ENCODE measurements around the gene KRTAP1-1.
"Not testable (repeated sequence)": the region's sequence is repeated elsewhere in the genome, so short reads cannot be mapped to it uniquely, and the experiment has no call there.

KRTAP1-1 gene

DNA sequence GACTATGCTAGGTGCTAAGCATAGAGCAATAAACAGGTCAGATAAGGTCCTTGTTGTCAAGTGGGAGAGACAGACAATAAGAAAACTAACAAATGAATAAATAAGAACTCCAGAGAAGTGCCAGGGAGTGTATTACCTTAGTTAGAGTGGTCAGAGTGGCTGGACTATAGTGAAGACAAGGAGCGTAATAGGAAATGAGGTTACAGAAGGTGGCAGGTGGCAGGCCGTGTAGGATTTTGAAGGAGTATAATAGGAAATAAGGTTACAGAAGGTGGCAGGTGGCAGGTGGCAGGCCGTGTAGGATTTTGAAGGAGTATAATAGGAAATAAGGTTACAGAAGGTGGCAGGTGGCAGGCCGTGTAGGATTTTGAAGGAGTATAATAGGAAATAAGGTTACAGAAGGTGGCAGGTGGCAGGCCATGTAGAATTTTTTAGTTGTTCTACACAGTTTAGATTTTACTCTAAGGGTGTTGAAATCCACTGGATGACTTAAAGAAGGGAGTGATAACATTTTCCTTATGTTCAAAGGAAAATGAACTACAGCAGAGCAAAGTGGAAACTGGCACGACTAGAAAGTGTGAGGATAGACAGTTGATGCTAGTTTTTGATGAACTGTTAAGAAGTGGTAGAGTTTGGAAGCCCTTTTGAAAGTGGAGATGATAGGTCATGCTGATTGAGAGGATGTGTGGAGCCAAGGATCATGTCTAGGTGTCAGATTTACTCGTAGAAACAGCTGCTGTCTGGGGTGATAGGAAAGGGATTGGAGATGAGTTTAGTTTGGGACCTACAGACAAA is 28.7 kb downstream of the KRTAP1-1 start:
- DNase-seq (ENCODE audit: low read depth in 2 of 2) = no peak

DNA sequence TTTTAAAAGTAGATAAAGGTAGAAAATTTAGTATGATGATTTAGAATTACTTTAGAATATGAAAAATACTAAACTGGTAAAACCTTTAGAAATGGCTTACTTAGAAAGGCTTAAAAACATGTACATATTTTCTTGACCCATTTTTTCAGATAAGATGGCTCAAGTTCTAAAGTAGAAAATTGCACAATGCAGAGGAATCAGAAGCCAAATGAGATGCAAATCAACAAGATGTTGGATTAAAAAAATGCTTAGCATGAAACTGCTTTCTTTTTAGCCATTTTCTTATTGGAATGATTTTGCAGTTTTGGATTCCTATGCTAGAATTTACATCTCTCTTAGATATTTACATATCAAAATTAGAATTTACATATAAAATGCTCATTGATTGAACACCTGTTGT is 30.8 kb downstream of the KRTAP1-1 start:
- DNase-seq (ENCODE audit: low read depth in 2 of 2) = no peak

DNA sequence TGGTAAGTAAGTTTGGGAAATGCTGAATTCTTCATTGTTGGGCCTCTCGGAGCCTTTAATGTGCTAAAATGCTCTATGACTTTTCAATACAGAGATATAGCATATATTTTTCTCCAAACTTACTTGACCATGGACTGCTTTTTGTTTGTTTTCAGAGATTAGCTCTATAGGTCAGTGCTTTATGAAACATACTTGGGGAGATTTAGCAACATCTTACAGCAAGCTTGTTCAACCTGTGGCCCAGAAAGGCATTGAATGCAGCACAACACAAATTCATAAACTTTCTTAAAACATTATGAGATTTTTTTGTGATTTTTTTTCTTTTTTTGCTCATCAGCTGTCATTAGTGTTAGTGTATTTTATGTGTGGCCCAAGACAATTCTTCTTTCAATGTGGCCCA is 31.3 kb downstream of the KRTAP1-1 start:
- DNase-seq (ENCODE audit: low read depth in 2 of 2) = no peak

DNA sequence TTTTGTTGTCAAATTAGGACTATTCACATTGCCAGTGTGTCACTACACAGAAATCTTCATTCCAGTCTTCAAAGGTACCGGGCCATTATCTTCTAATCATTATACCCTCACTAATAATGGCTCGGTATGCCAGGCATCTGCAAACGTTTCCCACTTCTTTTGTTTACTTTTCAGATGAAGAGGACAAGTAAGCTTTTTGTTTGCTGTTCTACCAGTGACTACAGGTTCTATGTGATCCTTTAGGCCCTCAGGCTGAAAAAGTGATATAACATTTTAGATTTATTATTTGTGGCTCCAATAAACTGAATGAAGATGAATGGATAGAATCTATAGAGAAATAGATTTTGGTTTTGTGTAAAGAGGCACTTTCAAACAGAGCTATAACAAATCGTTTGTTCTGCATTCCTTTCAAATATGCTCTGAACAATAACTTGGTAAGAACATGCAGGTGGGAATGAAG is 31.9 kb downstream of the KRTAP1-1 start:
- no peak for DNase-seq (ENCODE audit: low read depth in 2 of 2)

DNA sequence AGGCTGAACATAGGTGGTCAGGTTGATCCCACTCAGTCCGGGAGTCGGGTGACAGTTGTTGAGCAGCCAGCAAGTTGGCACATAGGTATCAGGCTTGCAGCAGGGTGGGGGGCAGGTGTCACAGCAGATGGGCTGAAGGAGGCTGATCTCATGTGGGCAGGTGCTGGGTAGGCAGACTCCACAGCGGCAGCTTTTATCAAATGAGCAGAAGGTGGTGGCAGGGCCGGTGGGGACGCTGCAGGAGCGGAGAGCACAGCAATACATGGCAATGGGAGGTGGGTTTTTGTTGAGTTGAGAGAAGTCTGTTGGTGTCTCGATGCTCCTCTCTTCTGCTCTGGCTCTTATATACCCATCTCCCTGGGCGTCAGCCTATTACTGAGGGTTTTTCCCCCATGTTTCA is 32.4 kb downstream of the KRTAP1-1 start, which contains the start of gene KRTAP3-1:
Gene KRTAP3-1, minus strand, starts transcription at position 318 of the 400 bp plus-strand sequence. Its CDS starts 54 bp downstream, at position 264.
- no peak for DNase-seq (ENCODE audit: low read depth in 2 of 2)

DNA sequence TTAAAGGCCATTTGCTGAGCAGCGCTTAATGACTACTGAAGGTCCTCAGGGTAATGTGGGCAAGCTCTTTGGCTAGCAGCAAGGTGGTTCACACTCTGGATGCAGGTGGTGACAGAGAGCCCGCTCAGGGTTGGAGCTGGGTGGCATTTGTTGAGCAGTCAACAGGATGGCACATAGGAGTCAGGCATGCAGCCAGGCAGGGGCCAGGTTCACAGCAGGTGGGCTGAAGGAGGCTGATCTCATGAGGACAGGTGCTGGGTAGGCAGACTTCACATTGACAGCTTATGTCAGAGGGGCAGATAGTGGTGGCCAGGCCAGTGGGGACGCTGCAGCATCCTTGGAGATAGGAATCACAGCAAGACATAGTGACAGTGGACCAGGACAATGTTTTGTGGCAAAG is 36.9 kb downstream of the KRTAP1-1 start:
- DNase-seq (ENCODE audit: low read depth in 2 of 2) = no peak

DNA sequence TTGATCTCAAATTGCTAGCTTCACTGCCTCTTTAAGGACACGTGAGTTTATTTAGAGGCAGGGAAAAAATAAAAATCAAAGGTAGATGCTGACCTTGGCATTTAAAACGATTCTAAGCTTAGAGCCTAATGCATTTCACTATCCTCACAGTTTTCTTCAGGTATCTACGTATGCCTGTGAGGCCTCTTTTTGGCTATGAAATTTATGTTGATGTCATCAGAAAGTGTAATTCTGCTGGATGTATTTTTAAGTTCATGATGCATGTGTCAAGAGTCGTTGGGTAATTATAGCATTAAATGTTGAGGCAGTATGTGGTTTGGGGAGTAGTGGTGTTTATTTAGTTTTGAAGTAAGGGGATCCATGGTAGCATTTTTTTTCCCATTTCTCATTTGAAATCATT is 37.3 kb downstream of the KRTAP1-1 start:
- DNase-seq (ENCODE audit: low read depth in 2 of 2) = no peak

DNA sequence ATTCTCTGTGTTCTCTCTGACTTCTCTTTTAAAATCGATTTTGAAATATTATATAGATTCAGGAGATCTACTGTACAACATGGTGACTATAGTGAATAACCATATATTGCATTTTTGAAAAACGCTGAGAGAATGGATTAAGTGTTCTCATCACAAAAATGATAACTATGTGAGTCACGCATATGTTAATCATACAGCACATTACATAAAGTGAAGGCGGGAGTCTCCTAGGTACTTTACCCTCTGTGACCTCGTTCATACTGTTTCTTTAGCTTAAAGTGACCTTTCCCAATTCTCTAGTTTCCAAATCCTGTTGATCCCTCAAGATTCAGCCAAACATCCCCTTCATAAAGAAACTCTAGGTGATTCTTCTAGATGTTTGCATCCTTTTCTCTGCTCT is 38.4 kb downstream of the KRTAP1-1 start:
- DNase-seq (ENCODE audit: low read depth in 2 of 2) = no peak

DNA sequence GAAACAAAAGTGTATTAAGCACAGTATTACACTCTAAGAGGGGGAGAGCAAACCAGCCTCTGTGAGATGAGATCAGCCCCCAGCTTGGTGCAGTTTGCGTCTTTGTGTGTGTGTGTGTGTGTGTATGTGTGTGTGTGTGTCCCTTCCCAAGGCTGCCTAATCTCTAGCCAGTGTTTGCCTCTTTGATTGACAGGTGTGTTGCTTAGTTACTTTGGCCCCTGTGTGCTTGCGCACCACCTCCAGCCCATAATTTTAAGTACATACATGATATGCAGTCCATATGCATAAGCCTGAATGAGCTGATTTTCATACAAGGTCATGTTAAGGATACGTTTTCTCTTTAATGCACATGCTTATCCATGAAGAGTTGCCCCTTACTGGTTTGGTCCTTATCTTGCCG is 39.5 kb downstream of the KRTAP1-1 start:
- no peak for DNase-seq (ENCODE audit: low read depth in 2 of 2)

DNA sequence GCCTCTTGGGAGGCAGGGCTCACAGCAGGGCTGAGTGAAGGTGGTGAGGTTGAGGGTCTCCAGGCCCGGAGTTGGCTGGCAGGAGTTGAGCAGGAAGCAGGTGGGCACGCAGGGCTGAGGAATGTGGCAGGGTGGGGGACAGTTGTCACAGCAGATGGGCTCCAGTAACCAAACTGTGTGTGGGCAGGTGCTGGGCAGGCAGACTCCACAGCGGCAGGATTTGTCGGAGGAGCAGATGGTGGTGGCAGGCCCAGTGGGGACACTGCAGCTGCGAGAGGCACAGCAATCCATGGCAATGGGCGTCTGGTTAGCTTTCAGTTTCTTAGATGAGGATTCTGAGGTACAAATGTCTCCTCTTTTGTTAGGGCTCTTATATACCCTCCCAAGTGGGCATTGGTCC is 41.7 kb downstream of the KRTAP1-1 start, which contains the start of gene KRTAP3-2:
Gene KRTAP3-2, minus strand, starts transcription at position 344 of the 400 bp plus-strand sequence. Its CDS starts 53 bp downstream, at position 291.
- not testable (repeated sequence) for DNase-seq (ENCODE audit: low read depth in 2 of 2)

DNA sequence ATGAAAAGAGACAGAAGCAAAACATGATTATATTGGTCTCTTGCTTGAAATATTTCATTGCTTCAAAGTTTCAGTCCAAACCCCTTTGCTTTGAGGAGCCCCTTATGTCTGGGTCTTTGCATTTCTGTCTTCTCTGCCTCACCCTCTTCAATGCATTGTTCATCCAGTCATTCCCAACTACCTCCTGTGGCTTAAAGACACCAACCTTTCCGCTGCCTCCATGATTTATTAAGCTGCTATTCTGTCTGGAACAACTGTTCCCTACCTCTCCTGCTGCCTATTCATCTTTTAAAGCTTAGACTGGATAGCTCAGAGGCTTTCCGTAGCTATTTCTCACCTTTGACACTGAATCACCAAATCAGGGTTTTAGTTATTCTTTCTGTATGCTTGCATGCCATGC is 43.9 kb downstream of the KRTAP1-1 start:
- DNase-seq (ENCODE audit: low read depth in 2 of 2) = no peak

DNA sequence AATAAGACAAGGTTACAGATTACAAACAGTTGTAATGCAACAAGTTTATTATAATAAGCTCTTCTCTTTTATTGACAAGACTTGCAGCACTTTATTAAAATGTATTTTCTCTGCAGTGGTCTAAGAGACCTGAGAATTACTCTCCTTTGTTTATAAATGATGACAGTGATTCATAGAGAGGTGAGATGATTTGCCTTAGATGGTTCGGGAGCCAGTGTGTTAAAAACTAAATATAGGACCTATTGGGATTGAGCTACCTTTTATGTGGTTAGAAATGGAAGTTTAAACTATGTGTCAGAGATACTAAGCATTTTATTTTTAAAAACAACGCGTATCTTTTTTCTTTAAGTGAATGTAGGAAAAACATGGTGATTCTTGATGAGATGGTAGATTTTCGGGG is 44.4 kb downstream of the KRTAP1-1 start:
- no peak for DNase-seq (ENCODE audit: low read depth in 2 of 2)

DNA sequence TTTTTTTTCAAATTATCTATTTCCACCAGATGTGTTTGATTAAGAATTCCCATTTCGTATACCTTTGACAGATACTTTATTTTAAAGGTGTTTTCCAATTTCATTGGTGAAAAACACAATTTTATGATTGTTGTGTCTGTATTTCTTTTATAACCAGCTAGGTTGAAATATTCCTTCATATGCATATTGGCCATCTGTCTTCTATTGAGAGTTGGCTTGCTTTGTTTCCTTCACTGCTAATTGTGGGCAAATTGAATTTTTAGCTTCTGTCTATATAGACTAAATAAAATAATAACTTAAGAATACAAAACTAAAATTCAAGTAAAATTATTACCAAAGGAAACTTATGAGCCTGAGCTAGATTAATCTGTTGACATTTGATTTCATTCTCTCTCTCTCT is 46.1 kb downstream of the KRTAP1-1 start:
- no peak for DNase-seq (ENCODE audit: low read depth in 2 of 2)

DNA sequence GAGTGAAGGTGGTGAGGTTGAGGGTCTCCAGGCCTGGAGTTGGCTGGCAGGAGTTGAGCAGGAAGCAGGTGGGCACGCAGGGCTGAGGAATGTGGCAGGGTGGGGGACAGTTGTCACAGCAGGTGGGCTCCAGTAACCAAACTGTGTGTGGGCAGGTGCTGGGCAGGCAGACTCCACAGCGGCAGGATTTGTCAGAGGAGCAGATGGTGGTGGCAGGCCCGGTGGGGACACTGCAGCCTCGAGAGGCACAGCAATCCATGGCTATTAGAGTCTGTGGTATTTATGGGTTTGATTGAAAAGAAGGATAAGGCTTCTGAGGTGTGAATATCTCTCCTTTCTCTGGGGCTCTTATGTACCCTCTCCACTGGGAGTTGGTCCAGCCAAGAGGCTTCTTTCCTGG is 47.4 kb downstream of the KRTAP1-1 start, which contains the start of gene KRTAP3-3:
Gene KRTAP3-3, minus strand, starts transcription at position 326 of the 400 bp plus-strand sequence. Its CDS starts 67 bp downstream, at position 259.
- DNase-seq (ENCODE audit: low read depth in 2 of 2) = no peak

DNA sequence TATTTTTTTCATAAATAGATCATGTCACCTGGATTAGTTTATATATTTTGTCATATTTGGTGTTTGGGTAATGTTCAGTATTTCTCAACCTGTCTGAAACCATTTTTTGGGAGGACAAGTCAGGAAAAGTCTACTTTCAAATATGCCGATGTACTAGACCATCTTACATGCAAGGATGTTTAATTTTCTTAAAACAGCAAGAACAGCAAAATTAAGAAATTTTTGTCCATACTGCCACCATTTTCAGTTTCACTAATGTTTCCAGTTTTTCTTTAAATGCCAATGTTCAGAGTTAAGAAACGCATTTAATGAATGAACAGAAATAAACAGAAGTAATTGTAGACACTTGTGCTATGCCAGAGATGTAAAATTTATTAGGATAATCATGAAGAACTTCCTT is 48.2 kb downstream of the KRTAP1-1 start:
- no peak for DNase-seq (ENCODE audit: low read depth in 2 of 2)

DNA sequence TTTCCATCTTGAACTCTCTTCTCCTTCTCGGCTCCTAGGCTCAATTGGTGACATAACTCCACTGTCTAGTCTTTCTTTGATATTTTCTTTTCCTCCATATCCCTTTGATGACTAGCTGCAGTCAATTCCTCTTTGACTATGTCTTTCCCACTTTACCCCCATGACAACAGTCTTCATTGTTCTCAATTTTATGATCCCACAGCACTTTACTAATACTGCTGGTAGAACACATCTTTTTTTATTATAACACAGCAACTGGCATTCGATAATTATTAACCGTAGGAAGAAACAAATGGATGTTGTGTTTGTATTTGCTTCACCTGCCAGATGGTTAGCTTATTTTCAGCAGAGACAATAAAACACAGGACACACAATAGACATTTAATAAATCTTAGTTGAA is 48.6 kb downstream of the KRTAP1-1 start:
- DNase-seq (ENCODE audit: low read depth in 2 of 2) = no peak
